ENCODE data around the gene FRMPD1. TPM values are rescaled to one million over a fixed set of nuclear protein-coding genes. Genes with fewer than 3 reads are reported as not detected.

Gene FRMPD1
- total and polyA plus RNA-seq, 5 donors from 2014 or later: not detected

- H3K27ac ChIP-seq (ENCODE audit: insufficient read depth, low read length, poor library complexity, severe bottlenecking): no peak overlapping the region
- H3K4me3 Mint-ChIP-seq: no peak overlapping the region
- H3K27me3 Mint-ChIP-seq: peaks cover 16% of the 10 kb centered on the region
- H3K4me3 ChIP-seq (ENCODE audit: low read depth, low read length): no peak overlapping the region
- no peak overlapping the region for H3K27ac Mint-ChIP-seq
- H3K4me1 Mint-ChIP-seq: no peaks in the 10 kb centered on the region
- peaks cover 0 to 4% (median 0%) of the 10 kb centered on the region in 7 donors for H3K9me3 Mint-ChIP-seq
- no peaks in the 10 kb centered on the region for H3K36me3 Mint-ChIP-seq
- ATAC-seq (ENCODE audit: low read depth in 2 of 2) (no peak), DNase-seq (no peak)
- H3K27me3 ChIP-seq (ENCODE audit: control insufficient read depth, insufficient read depth, low read length): peaks cover 9% of the 10 kb centered on the region
- no peaks in the 10 kb centered on the region for H3K4me1 ChIP-seq (ENCODE audit: control insufficient read depth, insufficient read depth, low read length, poor library complexity, severe bottlenecking)
- no peaks in the 10 kb centered on the region for H3K9me3 ChIP-seq (ENCODE audit: control insufficient read depth in 2 of 2, low read length in 2 of 2)
- no peaks in the 10 kb centered on the region for H3K36me3 ChIP-seq (ENCODE audit: control insufficient read depth, insufficient read depth, low read length)
Observed at GRCh38 chr9:37683531-37684371, 33.0 kb downstream of the FRMPD1 start.

DNA sequence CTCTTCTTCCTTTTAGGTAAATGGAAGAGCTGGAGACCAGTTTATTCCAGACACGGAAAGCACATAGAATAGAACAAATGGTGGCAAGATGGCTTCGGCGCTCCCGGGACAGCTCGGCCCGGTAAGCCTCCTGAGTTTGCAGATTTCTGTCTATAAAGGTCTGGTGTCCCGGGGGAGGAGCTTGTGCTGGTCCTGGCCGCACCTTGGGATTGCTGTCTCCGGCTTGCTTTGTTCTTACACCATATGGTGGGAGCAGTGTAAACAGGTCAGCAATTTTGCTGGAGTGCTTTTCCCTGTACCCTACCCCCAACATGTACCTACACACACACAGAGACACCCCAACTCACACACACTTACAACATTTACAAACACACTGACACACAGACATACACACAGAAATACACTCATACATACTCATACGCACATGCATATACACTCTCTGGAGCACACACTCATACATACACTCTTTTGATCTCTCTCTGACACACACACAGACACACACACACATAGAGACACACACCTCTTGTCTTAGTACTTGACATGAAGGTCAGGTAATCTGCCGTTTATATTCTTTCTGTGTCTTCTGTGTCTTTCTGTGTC lies 42.0 kb downstream of the FRMPD1 start:
- no peaks in the 10 kb centered on the region for H3K36me3 ChIP-seq (ENCODE audit: control insufficient read depth, insufficient read depth, low read length)
- H3K9me3 Mint-ChIP-seq: peaks cover 0 to 6% (median 0%) of the 10 kb centered on the region in 7 donors
- no peak for ATAC-seq (ENCODE audit: low read depth in 2 of 2)
- H3K9me3 ChIP-seq (ENCODE audit: control insufficient read depth in 2 of 2, low read length in 2 of 2): no peaks in the 10 kb centered on the region
- H3K36me3 Mint-ChIP-seq: no peaks in the 10 kb centered on the region
- peaks cover 32% of the 10 kb centered on the region for H3K27me3 Mint-ChIP-seq
- no peak overlapping the region for H3K4me3 ChIP-seq (ENCODE audit: low read depth, low read length)
- no peak overlapping the region for H3K27ac ChIP-seq (ENCODE audit: insufficient read depth, low read length, poor library complexity, severe bottlenecking)
- H3K4me1 Mint-ChIP-seq: peaks cover 0 to 2% (median 0%) of the 10 kb centered on the region in 4 donors
- H3K4me1 ChIP-seq (ENCODE audit: control insufficient read depth, insufficient read depth, low read length, poor library complexity, severe bottlenecking): no peaks in the 10 kb centered on the region
- H3K4me3 Mint-ChIP-seq: no peak overlapping the region
- no peak overlapping the region for H3K27ac Mint-ChIP-seq
- H3K27me3 ChIP-seq (ENCODE audit: control insufficient read depth, insufficient read depth, low read length): peaks cover 36% of the 10 kb centered on the region
- no peak for DNase-seq

GRCh38 chr9:37693260-37693659 lies 42.5 kb downstream of the FRMPD1 start:
- H3K4me3 ChIP-seq (ENCODE audit: low read depth, low read length): no peak overlapping the region
- no peaks in the 10 kb centered on the region for H3K4me1 ChIP-seq (ENCODE audit: control insufficient read depth, insufficient read depth, low read length, poor library complexity, severe bottlenecking)
- H3K4me3 Mint-ChIP-seq: no peak overlapping the region
- peaks cover 0 to 2% (median 0%) of the 10 kb centered on the region in 4 donors for H3K4me1 Mint-ChIP-seq
- peaks cover 32% of the 10 kb centered on the region for H3K27me3 Mint-ChIP-seq
- H3K36me3 Mint-ChIP-seq: no peaks in the 10 kb centered on the region
- H3K36me3 ChIP-seq (ENCODE audit: control insufficient read depth, insufficient read depth, low read length): no peaks in the 10 kb centered on the region
- no peak overlapping the region for H3K27ac Mint-ChIP-seq
- ATAC-seq (ENCODE audit: low read depth in 2 of 2): no peak
- DNase-seq: no peak
- H3K27me3 ChIP-seq (ENCODE audit: control insufficient read depth, insufficient read depth, low read length): peaks cover 36% of the 10 kb centered on the region
- peaks cover 0 to 6% (median 0%) of the 10 kb centered on the region in 7 donors for H3K9me3 Mint-ChIP-seq
- no peaks in the 10 kb centered on the region for H3K9me3 ChIP-seq (ENCODE audit: control insufficient read depth in 2 of 2, low read length in 2 of 2)
- no peak overlapping the region for H3K27ac ChIP-seq (ENCODE audit: insufficient read depth, low read length, poor library complexity, severe bottlenecking)

GRCh38 chr9:37694355-37694754 lies 43.6 kb downstream of the FRMPD1 start:
- Histone ChIP-seq H3K4me3 (ENCODE audit: low read depth, low read length) (no peak overlapping the region), H3K36me3 (ENCODE audit: control insufficient read depth, insufficient read depth, low read length) (no peaks in the 10 kb centered on the region), H3K27ac (ENCODE audit: insufficient read depth, low read length, poor library complexity, severe bottlenecking) (no peak overlapping the region), H3K4me1 (ENCODE audit: control insufficient read depth, insufficient read depth, low read length, poor library complexity, severe bottlenecking) (no peaks in the 10 kb centered on the region), H3K9me3 (ENCODE audit: control insufficient read depth in 2 of 2, low read length in 2 of 2) (no peaks in the 10 kb centered on the region), H3K27me3 (ENCODE audit: control insufficient read depth, insufficient read depth, low read length) (peaks cover 35% of the 10 kb centered on the region)
- Mint-ChIP-seq H3K27me3 (peaks cover 27% of the 10 kb centered on the region), H3K4me1 (no peaks in the 10 kb centered on the region), H3K27ac (no peak overlapping the region), H3K4me3 (no peak overlapping the region), H3K36me3 (no peaks in the 10 kb centered on the region), H3K9me3 (peaks cover 0 to 5% (median 0%) of the 10 kb centered on the region in 7 donors)
- DNase-seq (no peak), ATAC-seq (ENCODE audit: low read depth in 2 of 2) (no peak)

DNA sequence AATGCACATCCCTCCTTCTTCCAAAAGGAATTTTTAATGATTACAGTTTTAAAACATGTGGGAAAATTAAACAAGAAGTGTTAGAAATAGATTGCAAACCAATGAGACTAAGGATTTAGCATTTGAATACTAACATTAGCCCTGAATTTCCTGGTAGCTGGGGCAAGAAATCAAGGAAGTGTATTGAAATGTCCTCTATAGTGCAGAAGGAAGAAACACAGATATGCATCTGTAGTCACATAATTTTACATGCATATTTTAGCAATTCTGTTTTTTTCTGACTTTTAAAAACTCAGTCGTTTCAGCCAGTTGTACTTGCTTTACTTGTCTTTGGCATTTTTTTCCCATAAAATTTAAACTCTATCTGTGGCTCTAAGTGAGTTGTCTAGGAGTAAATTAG lies 45.8 kb downstream of the FRMPD1 start:
- Histone ChIP-seq H3K9me3 (ENCODE audit: control insufficient read depth in 2 of 2, low read length in 2 of 2) (no peaks in the 10 kb centered on the region), H3K4me3 (ENCODE audit: low read depth, low read length) (no peak overlapping the region), H3K27ac (ENCODE audit: insufficient read depth, low read length, poor library complexity, severe bottlenecking) (no peak overlapping the region), H3K27me3 (ENCODE audit: control insufficient read depth, insufficient read depth, low read length) (peaks cover 24% of the 10 kb centered on the region), H3K4me1 (ENCODE audit: control insufficient read depth, insufficient read depth, low read length, poor library complexity, severe bottlenecking) (no peaks in the 10 kb centered on the region), H3K36me3 (ENCODE audit: control insufficient read depth, insufficient read depth, low read length) (no peaks in the 10 kb centered on the region)
- no peak for DNase-seq
- Mint-ChIP-seq H3K9me3 (peaks cover 0 to 4% (median 0%) of the 10 kb centered on the region in 7 donors), H3K27ac (no peak overlapping the region), H3K4me1 (no peaks in the 10 kb centered on the region), H3K36me3 (no peaks in the 10 kb centered on the region), H3K27me3 (peaks cover 14% of the 10 kb centered on the region), H3K4me3 (no peak overlapping the region)
- ATAC-seq (ENCODE audit: low read depth in 2 of 2): no peak

DNA sequence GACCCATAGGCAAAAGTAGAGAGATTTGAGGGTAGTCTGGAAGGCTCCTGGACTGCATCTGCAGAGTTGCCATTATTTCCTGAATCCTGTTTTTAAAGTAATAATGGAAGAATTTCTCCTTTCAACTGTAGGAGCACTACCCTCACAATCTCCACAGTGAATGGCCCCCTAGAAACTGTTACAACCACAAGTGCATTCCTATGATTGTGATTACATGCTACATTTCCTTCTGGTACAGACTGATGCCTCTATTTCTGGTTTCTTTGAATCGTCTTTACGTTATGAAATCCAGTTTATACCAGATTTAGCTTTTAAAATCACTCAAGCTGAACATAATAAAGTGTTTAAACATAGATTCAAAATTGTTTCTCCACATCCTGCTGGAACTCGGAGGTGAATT lies 49.4 kb downstream of the FRMPD1 start:
- no peak overlapping the region for H3K4me3 ChIP-seq (ENCODE audit: low read depth, low read length)
- H3K9me3 Mint-ChIP-seq: peaks cover 0 to 2% (median 0%) of the 10 kb centered on the region in 7 donors
- peaks cover 11% of the 10 kb centered on the region for H3K27me3 Mint-ChIP-seq
- H3K36me3 ChIP-seq (ENCODE audit: control insufficient read depth, insufficient read depth, low read length): no peaks in the 10 kb centered on the region
- no peaks in the 10 kb centered on the region for H3K36me3 Mint-ChIP-seq
- H3K9me3 ChIP-seq (ENCODE audit: control insufficient read depth in 2 of 2, low read length in 2 of 2): no peaks in the 10 kb centered on the region
- ATAC-seq (ENCODE audit: low read depth in 2 of 2) (no peak), DNase-seq (no peak)
- H3K27me3 ChIP-seq (ENCODE audit: control insufficient read depth, insufficient read depth, low read length): peaks cover 7% of the 10 kb centered on the region
- no peak overlapping the region for H3K27ac Mint-ChIP-seq
- no peaks in the 10 kb centered on the region for H3K4me1 ChIP-seq (ENCODE audit: control insufficient read depth, insufficient read depth, low read length, poor library complexity, severe bottlenecking)
- H3K4me1 Mint-ChIP-seq: no peaks in the 10 kb centered on the region
- H3K27ac ChIP-seq (ENCODE audit: insufficient read depth, low read length, poor library complexity, severe bottlenecking): no peak overlapping the region
- H3K4me3 Mint-ChIP-seq: no peak overlapping the region

DNA sequence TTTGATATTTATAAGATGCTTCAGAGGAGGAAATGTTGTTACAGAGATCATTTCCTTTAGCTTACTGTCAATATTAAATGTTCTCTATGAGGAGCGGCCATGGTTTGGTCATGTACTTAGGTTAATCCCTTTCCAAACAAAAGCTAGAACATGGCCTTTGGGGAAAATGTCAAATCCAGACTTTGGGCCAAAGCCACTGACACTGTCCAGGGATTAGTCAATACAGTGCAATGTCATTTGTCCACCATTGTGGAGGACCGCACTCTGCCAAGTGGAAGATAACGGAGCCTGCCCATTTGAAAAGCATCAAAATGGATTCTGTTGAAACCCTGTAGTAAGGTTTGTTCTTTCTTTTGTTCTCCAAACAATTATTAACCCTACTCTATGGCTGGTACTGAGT lies 50.1 kb downstream of the FRMPD1 start:
- Mint-ChIP-seq H3K9me3 (no peaks in the 10 kb centered on the region), H3K36me3 (no peaks in the 10 kb centered on the region), H3K4me1 (no peaks in the 10 kb centered on the region), H3K4me3 (no peak overlapping the region), H3K27ac (no peak overlapping the region), H3K27me3 (peaks cover 8% of the 10 kb centered on the region)
- Histone ChIP-seq H3K27ac (ENCODE audit: insufficient read depth, low read length, poor library complexity, severe bottlenecking) (no peak overlapping the region), H3K36me3 (ENCODE audit: control insufficient read depth, insufficient read depth, low read length) (no peaks in the 10 kb centered on the region), H3K27me3 (ENCODE audit: control insufficient read depth, insufficient read depth, low read length) (peaks cover 2% of the 10 kb centered on the region), H3K9me3 (ENCODE audit: control insufficient read depth in 2 of 2, low read length in 2 of 2) (no peaks in the 10 kb centered on the region), H3K4me1 (ENCODE audit: control insufficient read depth, insufficient read depth, low read length, poor library complexity, severe bottlenecking) (no peaks in the 10 kb centered on the region), H3K4me3 (ENCODE audit: low read depth, low read length) (no peak overlapping the region)
- no peak for ATAC-seq (ENCODE audit: low read depth in 2 of 2)
- no peak for DNase-seq

Measured in CD4-positive, CD25-positive, alpha-beta regulatory T cell (primary cell).